Neural progenitor cell (in vitro differentiated cells): Measurements from ENCODE around the gene PRDX2.

Experiments used
- CTCF ChIP-seq: fragments of 200-600 bp; sonication (generic); IDR thresholded peaks from 2 replicates; pipeline ENCODE4 v1.5.1; 2017; ENCODE audit warnings: antibody characterized with exemption, mild to moderate bottlenecking
- EZH2phosphoT487 ChIP-seq: fragments of 200-600 bp; sonication (generic); IDR thresholded peaks from 2 replicates; pipeline ENCODE4 v1.6.1; 2017; ENCODE audit warnings: antibody characterized with exemption

- no peak for TF ChIP-seq CTCF
- no peak for TF ChIP-seq EZH2phosphoT487
These were observed 8.7 kb downstream of the PRDX2 start for GRCh38 chr19:12792853-12793289.
